MM.1S (cell line): ENCODE measurements around the gene CEP70.

Experiments used
- CTCF ChIP-seq: fragments of 300-600 bp; sonication (generic); IDR thresholded peaks from 2 replicates; pipeline ENCODE4 v1.5.1; 2016; ENCODE audit warnings: antibody characterized with exemption, low read length, mixed read lengths
- EZH2 ChIP-seq: fragments of 300-600 bp; sonication (generic); optimal IDR thresholded peaks from 2 replicates; pipeline ENCODE3; 2017; ENCODE audit warnings: low read depth, mild to moderate bottlenecking, antibody characterized with exemption, low read length, mixed read lengths
- EZH2phosphoT487 ChIP-seq: fragments of 300-600 bp; sonication (generic); IDR thresholded peaks from 2 replicates; pipeline ENCODE4 v1.6.1; 2018; ENCODE audit warnings: antibody characterized with exemption, low read length

GRCh38 chr3:138464491-138464860, 129.6 kb downstream of the CEP70 start:
- TF ChIP-seq CTCF (no peak), EZH2phosphoT487 (no peak), EZH2 (no peak)
